GM21515 (cell line): Measurements from ENCODE around the gene ASCC3.

Experiments
- ATAC-seq: cut with Tn5 transposase; IDR thresholded peaks from one replicate; pipeline ENCODE4 v1.9.1; 2021; ENCODE audit not compliant: unreplicated experiment

The ASCC3 gene

DNA sequence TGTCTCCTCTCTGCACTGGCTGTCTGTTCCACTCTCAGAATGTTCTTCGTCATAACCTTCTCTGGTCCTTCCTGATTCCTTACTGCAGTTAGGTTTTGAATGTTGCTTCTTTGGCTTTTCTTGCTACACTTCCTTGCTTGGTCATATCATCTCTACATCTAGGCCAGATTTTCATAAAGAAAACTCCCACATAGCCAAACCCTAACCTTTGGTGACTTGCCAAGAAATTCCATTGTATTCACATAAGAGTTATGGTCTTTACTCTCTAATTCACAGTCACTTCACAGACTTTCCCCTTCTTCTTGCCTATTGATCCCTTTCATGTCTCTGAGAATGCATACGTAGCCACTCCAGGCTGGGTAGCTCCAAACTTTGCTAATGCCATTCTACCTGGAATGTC, 374.5 kb downstream of the ASCC3 start:
- no peak for ATAC-seq

DNA sequence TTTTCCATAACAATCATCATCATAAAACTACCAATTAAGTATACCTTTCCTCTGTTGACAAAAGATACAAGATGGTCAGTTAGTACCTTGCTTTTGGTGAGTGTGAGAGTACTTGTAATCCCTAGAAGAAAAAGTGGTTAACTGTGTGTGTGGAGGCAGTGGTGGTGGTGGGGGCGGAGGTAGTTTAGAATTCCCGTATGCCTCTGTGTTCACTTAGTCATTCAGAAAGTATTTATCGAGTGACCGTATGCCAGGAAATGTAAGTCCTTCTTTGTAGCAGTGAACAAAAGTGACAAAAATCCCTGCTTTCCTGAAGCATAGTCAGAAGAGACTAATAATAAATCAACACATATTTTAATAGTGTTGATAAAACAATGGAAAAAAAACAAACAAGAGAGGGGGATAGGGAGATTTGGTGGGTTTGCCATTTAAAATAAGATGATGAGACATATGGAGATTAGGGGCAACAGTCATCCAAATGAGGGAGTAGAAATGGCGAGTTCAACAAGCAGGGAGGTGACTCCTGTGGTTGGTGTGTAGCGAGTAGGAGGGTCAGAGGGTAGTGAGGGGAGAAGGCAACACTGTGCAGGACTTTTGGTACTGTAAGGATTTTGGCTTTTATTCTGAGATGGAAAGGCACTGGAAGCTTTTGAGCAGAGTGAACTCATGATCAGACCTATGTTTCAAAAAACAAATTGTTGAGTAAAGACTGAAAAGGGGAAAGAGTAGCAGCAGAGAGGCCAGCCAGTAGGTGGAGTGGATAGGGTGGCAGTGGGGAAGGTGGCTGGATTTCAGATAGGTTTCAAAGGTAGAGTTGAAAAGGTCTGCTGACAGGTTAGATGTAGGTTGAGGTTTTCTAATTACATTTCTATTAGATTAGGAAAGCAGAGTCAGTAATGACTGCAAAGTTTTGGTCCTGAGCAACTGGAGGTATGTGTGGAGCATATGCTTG, 376.1 kb downstream of the ASCC3 start:
- no peak for ATAC-seq

GRCh38 chr6:100503043-100503705, 378.0 kb downstream of the ASCC3 start:
- ATAC-seq: no peak

- no peak for ATAC-seq
Observed at GRCh38 chr6:100493206-100493888, 387.8 kb downstream of the ASCC3 start.

DNA sequence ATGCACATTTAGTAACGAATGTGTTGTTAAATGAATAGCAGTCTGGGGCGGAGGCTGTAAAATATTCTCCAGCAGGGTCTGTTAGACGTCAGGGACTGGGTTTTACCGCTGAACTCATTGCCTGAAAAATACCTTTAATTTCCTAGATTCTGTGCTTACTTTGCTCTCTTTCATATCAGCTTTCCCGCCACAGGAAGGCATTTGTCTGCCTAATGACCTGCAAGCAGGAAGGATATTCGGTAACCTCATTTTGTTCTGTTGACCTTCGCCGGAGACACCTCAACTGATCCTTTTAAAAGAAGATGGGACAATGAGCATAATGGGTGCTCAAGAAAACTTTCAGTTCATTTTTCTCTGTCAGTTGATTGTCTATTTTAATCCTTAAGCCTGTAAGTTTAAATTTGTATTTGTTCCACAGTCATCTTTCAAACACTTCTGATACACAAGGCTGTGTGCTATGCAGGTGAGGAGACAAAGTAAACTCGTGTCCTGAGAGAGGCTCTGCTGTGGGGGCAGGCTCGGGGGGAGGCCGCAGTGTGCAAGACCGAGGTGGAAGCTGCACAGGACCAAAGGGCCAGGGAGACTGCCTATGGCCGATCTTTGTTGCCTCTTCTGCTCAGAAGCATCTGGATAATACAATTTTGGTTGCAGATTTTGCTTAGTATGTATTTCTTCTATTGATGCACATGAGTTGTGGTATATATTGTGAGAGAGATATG, 389.0 kb downstream of the ASCC3 start:
- no peak for ATAC-seq

DNA sequence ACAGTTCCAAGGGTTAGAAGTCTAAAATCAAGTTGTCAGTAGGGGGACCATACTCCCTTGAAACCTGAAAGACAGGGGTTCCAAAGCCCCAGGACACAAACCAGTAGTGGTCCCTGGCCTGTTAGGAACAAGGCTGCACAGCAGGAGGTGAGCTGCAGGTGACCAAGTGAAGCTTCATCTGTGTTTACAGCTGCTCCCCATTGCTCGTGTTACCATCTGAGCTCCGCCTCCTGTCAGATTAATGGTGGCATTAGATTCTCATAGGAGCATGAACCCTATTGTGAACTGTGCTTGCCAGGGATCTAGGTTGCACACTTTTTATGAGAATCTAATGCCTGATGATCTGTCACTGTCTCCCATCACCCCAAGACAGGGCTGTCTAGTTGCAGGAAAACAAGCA, 391.1 kb downstream of the ASCC3 start:
- no peak for ATAC-seq

DNA sequence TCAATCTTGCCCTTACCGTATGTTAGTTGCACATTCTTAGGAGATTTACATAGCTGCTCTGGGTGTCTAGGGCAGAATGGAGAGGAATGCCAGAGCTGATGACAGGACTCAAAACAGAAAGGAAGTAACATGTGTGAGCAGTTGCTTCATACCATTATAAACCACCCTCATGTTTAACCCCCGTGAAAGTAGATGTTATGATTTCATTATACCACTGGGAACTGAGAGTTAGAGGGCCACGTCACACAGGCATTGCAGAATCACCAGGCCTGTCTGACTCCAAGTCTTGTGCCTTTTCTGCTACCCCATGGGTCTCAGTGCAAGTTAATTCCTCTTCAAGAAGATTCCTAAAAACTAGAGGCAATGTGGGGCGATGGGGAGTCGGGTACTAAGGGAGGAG, 392.9 kb downstream of the ASCC3 start:
- ATAC-seq: no peak

- no peak for ATAC-seq
Observed at GRCh38 chr6:100487638-100488037, 393.5 kb downstream of the ASCC3 start.

DNA sequence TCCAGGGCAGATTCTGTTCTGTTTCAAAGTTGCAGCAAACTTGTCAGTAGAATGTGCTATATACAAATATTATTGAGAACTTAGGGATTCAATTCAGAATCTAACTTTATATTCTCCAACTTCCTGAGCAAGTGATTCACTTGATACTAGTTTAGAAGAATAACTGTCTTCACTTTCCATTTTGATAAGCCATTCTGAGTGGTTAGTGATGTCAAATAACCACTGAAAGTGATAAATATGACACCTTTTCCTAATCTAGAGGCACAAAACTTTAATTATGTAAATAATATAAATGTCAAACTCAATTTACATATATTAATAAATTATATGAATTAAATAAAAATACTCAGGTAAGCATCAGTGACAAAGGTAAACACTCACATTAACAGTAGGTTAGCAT, 395.9 kb downstream of the ASCC3 start:
- ATAC-seq: no peak

DNA sequence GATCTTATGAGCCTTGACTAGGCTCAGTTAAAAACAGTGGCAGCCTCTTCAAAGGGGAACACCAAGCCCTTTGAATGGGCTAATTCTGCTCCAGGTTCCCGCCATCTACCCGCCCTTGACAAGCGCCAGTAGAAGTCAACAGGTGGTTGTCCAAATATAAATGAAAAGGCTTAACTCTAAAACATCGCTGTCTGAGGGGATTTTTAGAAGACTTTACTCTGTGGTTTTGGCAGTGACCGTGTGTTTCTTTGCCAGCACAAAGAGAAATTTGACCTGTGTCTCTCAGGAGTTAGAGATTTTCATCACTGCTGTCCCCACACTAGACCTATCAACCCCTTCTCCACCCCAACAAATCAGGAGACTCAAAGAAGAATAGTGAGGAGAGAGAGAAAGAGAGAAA, 396.7 kb downstream of the ASCC3 start:
- ATAC-seq: no peak

- ATAC-seq: no peak
Observed at GRCh38 chr6:100482698-100483097, 398.4 kb downstream of the ASCC3 start.

GRCh38 chr6:100479179-100480035, 401.7 kb downstream of the ASCC3 start:
- peak; percentile 51 for ATAC-seq

DNA sequence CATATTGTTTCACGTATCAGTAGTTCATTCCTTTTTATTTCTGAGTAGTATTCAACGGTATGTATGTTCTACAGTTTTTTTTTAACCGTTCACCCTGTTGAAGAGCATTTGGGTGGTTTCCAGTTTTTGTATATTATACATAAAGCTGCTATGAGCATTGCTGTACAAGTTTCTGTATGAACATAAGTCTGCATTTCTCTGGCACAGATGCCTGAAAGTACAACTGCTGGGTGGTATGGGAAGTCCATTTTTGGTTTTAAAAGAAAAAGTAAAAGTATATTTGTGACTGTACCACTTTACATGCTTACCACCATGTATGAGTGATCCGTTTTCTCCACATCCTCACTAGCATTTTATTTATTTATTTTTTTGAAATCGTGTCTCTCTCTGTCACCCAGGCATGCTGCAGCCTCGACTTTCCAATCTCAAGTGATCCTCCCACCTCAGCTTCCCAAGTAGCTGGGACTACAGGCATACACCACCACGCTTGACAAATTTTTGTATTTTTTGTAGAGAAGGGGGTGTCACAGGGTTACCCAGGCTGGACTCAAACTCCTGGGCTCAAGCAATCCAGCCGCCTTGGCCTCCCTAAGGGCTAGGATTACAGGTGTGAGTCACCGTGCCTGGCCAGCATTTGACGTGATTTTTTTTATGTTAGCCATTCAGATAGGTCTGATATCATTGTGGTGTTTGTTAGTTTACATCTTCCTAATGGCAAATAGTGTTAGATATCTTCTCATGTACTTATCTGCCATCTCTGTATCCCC, 405.4 kb downstream of the ASCC3 start:
- ATAC-seq: peak; percentile 54

DNA sequence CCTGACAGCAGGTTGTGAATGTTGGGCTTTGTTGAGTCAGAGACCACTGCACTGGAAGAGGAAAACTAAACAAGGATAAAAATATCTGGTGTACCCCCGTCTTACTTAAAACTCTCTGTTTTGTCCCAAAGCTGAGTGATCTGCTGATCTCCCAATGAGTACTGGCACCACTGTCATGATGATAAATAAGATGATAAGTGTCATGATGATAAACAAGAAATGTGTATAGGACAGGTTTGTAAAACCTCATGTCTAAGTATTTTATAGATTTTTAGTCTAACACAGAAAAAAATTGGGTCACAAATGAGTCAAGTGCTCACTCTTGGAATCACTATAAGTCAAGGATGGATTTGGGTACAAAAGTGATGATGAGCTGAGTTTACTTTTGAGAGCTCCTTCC, 407.9 kb downstream of the ASCC3 start:
- no peak for ATAC-seq

DNA sequence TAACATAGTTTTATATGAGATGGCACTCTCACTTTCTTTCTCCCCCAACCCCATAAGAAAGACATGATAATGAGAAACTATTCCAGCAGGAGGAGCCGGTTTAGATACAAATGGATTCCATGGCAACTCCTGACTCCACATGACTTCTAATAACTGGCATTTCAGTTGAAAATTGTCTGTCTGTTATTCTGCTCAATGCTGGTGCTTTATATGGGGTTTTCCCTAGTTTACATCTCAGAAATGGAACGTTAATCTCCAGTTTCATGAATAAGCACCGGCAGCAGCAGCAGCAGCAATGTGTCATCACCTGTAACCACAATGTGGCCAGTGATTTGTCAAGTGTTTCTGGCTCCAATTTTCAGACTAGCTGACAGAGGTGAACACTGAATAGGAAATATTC, 408.5 kb downstream of the ASCC3 start:
- ATAC-seq: peak; percentile 84

- ATAC-seq: no peak
Observed at GRCh38 chr6:100470422-100471120, 410.6 kb downstream of the ASCC3 start.

- no peak for ATAC-seq
Observed at GRCh38 chr6:100469101-100469859, 411.8 kb downstream of the ASCC3 start.

- no peak for ATAC-seq
Observed at GRCh38 chr6:100468016-100468622, 413.0 kb downstream of the ASCC3 start.
